Esophagus muscularis mucosa (tissue), 4 donors: ENCODE data around the gene UPP2. TPM values are rescaled to one million over a fixed set of nuclear protein-coding genes. Genes with fewer than 3 reads are reported as not detected.

Experiments used
- DNase-seq: peaks from one replicate; pipeline ENCODE4 v3.0.0-alpha.2; 2017; ENCODE audit errors: extremely low spot score
- H3K27ac ChIP-seq, 4 donors: fragments of 200-600 bp; sonication (generic); replicated peaks in 1 of 4; 1 replicate in 3 of 4; 2 replicates in 1 of 4; pipeline ENCODE4 v1.5.1; 2016 to 2019; ENCODE audit warnings: mild to moderate bottlenecking in 1 of 4
- H3K27me3 ChIP-seq, 4 donors: fragments of 200-600 bp; sonication (generic); one replicate each; pipeline versions ENCODE4 v1.5.1 to v1.6.0; 2016 to 2019
- H3K36me3 ChIP-seq, 4 donors: fragments of 200-600 bp; sonication (generic); one replicate each; pipeline ENCODE4 v1.5.1; 2016 to 2019
- H3K4me1 ChIP-seq, 4 donors: fragments of 200-600 bp; sonication (generic); one replicate each; pipeline ENCODE4 v1.5.1; 2016 to 2019
- H3K4me3 ChIP-seq, 4 donors: fragments of 200-600 bp; sonication (generic); 1 replicate in 2 of 4; 2 replicates in 2 of 4; pipeline ENCODE4 v1.5.1; 2016 to 2019; ENCODE audit warnings: mild to moderate bottlenecking in 4 of 4, moderate library complexity in 1 of 4
- H3K9me3 ChIP-seq, 4 donors: fragments of 200-600 bp; sonication (generic); 1 replicate in 3 of 4; 2 replicates in 1 of 4; pipeline ENCODE4 v1.5.1; 2016 to 2019
- EP300 ChIP-seq: sonication (generic); formaldehyde crosslinking; IDR thresholded peaks from one replicate; pipeline ENCODE4 v1.6.1; 2017; ENCODE audit warnings: antibody characterized with exemption
- POLR2A ChIP-seq: fragments of 450-650 bp; IDR thresholded peaks from one replicate; pipeline ENCODE4 v1.6.1; 2017; ENCODE audit warnings: antibody characterized with exemption, moderate library complexity, mild to moderate bottlenecking, low read depth
- POLR2AphosphoS5 ChIP-seq, 2 donors: sonication (generic); formaldehyde crosslinking; IDR thresholded peaks; one replicate each; pipeline ENCODE4 v1.6.1; 2017; ENCODE audit warnings: antibody characterized with exemption in 2 of 2
- WGBS: methylation state at CpG from one replicate; pipeline ENCODE4 v1.1.5; 2018; 5-methylcytosine and 5-hydroxymethylcytosine counted together
- intact Hi-C: fragments of 100-400 bp; cut with DNase I; formaldehyde crosslinking; loops from one replicate; pipeline ENCODE4 v1.15.1; 2023
- total RNA-seq, 4 donors: library from RNA; depleted of rRNA; stranded (reverse); fragments of >200 nt; gene quantifications; one replicate each; pipeline versions ENCODE4 v1.1.0 to v1.2.1, GENCODE V29; 2016
- TF ChIP-seq, protein P1 (sequence below), 3 experiments: fragments of 200-600 bp in 2 of 3; fragments of 450-650 bp in 1 of 3; sonication (generic) in 2 of 3; IDR thresholded peaks; one replicate each; pipeline ENCODE4 v1.5.1; 2017 to 2019; ENCODE audit warnings: antibody characterized with exemption in 3 of 3, mild to moderate bottlenecking in 2 of 3, moderate library complexity in 1 of 3

Gene UPP2
- total RNA-seq, 4 donors from 2014 or later, result not detected

DNA sequence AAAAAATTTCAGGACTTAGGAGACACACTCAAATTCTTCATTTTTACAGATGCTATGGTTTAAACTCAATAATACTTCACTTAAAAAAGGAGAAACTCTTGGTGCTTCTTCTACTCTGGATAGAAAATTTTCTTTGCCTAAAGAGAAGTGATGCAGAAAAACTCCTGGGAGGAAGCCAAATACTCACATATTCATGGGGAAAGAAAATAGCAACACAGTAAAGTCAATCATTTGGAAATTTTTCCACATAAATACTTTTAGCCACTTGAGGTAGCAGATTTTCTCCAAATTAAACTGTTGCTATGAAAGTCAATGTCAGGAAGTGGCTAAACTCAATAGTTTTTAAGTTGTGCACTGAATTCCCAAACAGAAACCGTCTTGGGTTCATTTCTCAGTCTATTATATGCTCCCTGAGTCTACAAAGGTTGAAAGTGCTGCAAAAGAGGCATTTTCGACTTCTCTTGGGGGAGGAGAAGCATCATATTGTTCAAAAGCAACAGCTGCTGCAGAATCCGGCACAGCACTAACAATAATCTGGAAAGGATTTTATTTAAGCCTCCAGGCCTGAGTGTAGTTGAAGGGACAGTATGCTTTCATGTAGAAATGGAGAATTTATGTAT lies 81.1 kb downstream of the UPP2 start:
- intact Hi-C loops, result loop anchor here (5.0 kb wide), 1 partner anchor 565 kb away; no protein-coding TSS in a partner anchor
- Histone ChIP-seq H3K9me3 (no peaks in the 10 kb centered on the region), H3K4me1 (peaks cover 2 to 15% (median 10%) of the 10 kb centered on the region in 4 donors), H3K36me3 (no peaks in the 10 kb centered on the region), H3K27me3 (no peaks in the 10 kb centered on the region), H3K27ac (no peak overlapping the region), H3K4me3 (no peak overlapping the region)
- WGBS, result 65% methylated on average over 3 of the region's 3 CpGs
- DNase-seq, result no peak
- TF ChIP-seq, protein P1, sequence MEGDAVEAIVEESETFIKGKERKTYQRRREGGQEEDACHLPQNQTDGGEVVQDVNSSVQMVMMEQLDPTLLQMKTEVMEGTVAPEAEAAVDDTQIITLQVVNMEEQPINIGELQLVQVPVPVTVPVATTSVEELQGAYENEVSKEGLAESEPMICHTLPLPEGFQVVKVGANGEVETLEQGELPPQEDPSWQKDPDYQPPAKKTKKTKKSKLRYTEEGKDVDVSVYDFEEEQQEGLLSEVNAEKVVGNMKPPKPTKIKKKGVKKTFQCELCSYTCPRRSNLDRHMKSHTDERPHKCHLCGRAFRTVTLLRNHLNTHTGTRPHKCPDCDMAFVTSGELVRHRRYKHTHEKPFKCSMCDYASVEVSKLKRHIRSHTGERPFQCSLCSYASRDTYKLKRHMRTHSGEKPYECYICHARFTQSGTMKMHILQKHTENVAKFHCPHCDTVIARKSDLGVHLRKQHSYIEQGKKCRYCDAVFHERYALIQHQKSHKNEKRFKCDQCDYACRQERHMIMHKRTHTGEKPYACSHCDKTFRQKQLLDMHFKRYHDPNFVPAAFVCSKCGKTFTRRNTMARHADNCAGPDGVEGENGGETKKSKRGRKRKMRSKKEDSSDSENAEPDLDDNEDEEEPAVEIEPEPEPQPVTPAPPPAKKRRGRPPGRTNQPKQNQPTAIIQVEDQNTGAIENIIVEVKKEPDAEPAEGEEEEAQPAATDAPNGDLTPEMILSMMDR (IDR thresholded peaks at IDR 0.05), result no peak
- TF ChIP-seq POLR2AphosphoS5 (IDR thresholded peaks at IDR 0.05) (no peak), EP300 (no peak), POLR2A (no peak)

- Histone ChIP-seq H3K4me3 (no peak overlapping the region), H3K27ac (no peak overlapping the region), H3K9me3 (no peaks in the 10 kb centered on the region), H3K4me1 (peaks cover 0 to 15% (median 10%) of the 10 kb centered on the region in 4 donors), H3K27me3 (no peaks in the 10 kb centered on the region), H3K36me3 (no peaks in the 10 kb centered on the region)
- WGBS, result 88% methylated on average over 1 of the region's 1 CpG
- no peak for DNase-seq
- intact Hi-C loops, result loop anchor here (5.0 kb wide), 1 partner anchor 563 kb away; no protein-coding TSS in a partner anchor
- TF ChIP-seq, protein P1 (IDR thresholded peaks at IDR 0.05), result no peak
- TF ChIP-seq POLR2AphosphoS5 (IDR thresholded peaks at IDR 0.05) (no peak), EP300 (no peak), POLR2A (no peak)
These were observed 82.3 kb downstream of the UPP2 start for GRCh38 chr2:158184001-158184400.

GRCh38 chr2:158184556-158185343 lies 83.1 kb downstream of the UPP2 start:
- Histone ChIP-seq H3K27ac (no peak overlapping the region), H3K27me3 (no peaks in the 10 kb centered on the region), H3K4me1 (peaks cover 0 to 15% (median 10%) of the 10 kb centered on the region in 4 donors), H3K9me3 (no peaks in the 10 kb centered on the region), H3K4me3 (no peak overlapping the region), H3K36me3 (no peaks in the 10 kb centered on the region)
- 50% methylated on average over 3 of the region's 3 CpGs for WGBS
- DNase-seq, result no peak
- TF ChIP-seq POLR2AphosphoS5 (IDR thresholded peaks at IDR 0.05) (no peak), EP300 (no peak), POLR2A (no peak)
- TF ChIP-seq, protein P1 (IDR thresholded peaks at IDR 0.05), result no peak
- intact Hi-C loops, result loop anchor here (5.0 kb wide), 1 partner anchor 563 kb away; no protein-coding TSS in a partner anchor

Other genes with a start within 250 kb of the UPP2 start
- 10 to 100 TPM; 25.2 to 39.1 (median 32.3) TPM for gene ACVR1, start 225.5 kb upstream of the UPP2 start, total RNA-seq